PC-9 (cell line): ENCODE results near the gene ADAP1.

ENCODE experiments used
- EZH2 ChIP-seq: fragments of 200-600 bp; sonication (generic); IDR thresholded peaks from 2 replicates; pipeline ENCODE4 v1.8.0; 2017; ENCODE audit warnings: antibody characterized with exemption, low read depth
- TF ChIP-seq, protein P1 (sequence below): fragments of 200-600 bp; sonication (generic); conservative IDR thresholded peaks from 2 replicates; pipeline ENCODE4 v1.6.1; 2017; ENCODE audit warnings: mixed run types, antibody characterized with exemption, mild to moderate bottlenecking, moderate library complexity

DNA sequence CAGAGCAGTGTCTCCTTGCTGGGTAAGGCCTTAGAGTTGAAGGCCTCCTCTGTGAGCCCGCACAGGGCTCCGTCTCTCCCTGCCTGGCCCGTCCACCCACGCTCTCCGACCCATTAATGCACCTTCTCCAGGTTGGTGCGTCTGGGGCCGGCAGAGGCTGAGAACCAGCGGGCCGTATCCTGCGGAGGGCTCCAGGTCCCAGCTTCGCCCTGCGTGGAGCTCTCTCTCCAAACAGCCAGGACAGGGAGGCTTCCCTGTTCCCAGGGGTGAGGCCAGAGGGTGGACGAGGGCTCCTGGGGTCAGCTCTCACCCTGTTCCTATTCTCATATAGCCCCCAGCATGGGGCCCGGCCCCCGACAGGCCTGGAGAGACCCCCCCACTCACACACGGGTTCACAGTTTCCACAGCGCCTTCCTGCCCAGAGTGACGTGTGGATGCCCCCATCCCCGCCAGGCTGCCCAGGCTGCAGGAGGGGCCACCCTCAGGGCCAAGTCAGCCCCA lies 43.5 kb downstream of the ADAP1 start:
- no peak for TF ChIP-seq EZH2
- TF ChIP-seq, protein P1, sequence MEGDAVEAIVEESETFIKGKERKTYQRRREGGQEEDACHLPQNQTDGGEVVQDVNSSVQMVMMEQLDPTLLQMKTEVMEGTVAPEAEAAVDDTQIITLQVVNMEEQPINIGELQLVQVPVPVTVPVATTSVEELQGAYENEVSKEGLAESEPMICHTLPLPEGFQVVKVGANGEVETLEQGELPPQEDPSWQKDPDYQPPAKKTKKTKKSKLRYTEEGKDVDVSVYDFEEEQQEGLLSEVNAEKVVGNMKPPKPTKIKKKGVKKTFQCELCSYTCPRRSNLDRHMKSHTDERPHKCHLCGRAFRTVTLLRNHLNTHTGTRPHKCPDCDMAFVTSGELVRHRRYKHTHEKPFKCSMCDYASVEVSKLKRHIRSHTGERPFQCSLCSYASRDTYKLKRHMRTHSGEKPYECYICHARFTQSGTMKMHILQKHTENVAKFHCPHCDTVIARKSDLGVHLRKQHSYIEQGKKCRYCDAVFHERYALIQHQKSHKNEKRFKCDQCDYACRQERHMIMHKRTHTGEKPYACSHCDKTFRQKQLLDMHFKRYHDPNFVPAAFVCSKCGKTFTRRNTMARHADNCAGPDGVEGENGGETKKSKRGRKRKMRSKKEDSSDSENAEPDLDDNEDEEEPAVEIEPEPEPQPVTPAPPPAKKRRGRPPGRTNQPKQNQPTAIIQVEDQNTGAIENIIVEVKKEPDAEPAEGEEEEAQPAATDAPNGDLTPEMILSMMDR, result no peak
